ENCODE results near the gene ZKSCAN8. TPM values are rescaled to one million over a fixed set of nuclear protein-coding genes. Genes with fewer than 3 reads are reported as not detected.

Gene ZKSCAN8
- polyA plus RNA-seq, 1 experiment: 5.5 TPM

- no peak overlapping the region for H3K4me3 ChIP-seq (ENCODE audit: low read depth, low read length)
- H3K36me3 ChIP-seq (ENCODE audit: control insufficient read depth, insufficient read depth, low read length): peaks cover 21% of the 10 kb centered on the region
- DNase-seq (ENCODE audit: low read depth): no peak
- ChIA-PET POLR2A (no interaction called here), CTCF (no interaction called here)
- no peak for TF ChIP-seq CTCF (IDR thresholded peaks at IDR 0.05; ENCODE audit: insufficient read depth, low read depth, low read length)
- no peaks in the 10 kb centered on the region for H3K27me3 ChIP-seq (ENCODE audit: control insufficient read depth, insufficient read depth, low read length)
Measured at GRCh38 chr6:28153546-28153945, 11.9 kb downstream of the ZKSCAN8 start.

- no peak for TF ChIP-seq CTCF (IDR thresholded peaks at IDR 0.05; ENCODE audit: insufficient read depth, low read depth, low read length)
- H3K27me3 ChIP-seq (ENCODE audit: control insufficient read depth, insufficient read depth, low read length): no peaks in the 10 kb centered on the region
- no peak for DNase-seq (ENCODE audit: low read depth)
- ChIA-PET CTCF (interaction anchor here (1.0 kb wide), 1 partner anchor 11 kb away, joined by 3 read pairs; no protein-coding TSS in a partner anchor), POLR2A (no interaction called here)
- peaks cover 20% of the 10 kb centered on the region for H3K36me3 ChIP-seq (ENCODE audit: control insufficient read depth, insufficient read depth, low read length)
- H3K4me3 ChIP-seq (ENCODE audit: low read depth, low read length): no peak overlapping the region
Measured at GRCh38 chr6:28154357-28154756, 12.7 kb downstream of the ZKSCAN8 start.

- ChIA-PET POLR2A (no interaction called here), CTCF (interaction anchor here (1.5 kb wide), 1 partner anchor 54 kb away, joined by 3 read pairs; no protein-coding TSS in a partner anchor)
- no peak for DNase-seq (ENCODE audit: low read depth)
Measured at GRCh38 chr6:28158318-28158717, 16.6 kb downstream of the ZKSCAN8 start.

GRCh38 chr6:28159029-28159607 lies 17.4 kb downstream of the ZKSCAN8 start:
- no peak for TF ChIP-seq CTCF (IDR thresholded peaks at IDR 0.05; ENCODE audit: insufficient read depth, low read depth, low read length)
- no peak for DNase-seq (ENCODE audit: low read depth)
- Histone ChIP-seq H3K27me3 (ENCODE audit: control insufficient read depth, insufficient read depth, low read length) (no peaks in the 10 kb centered on the region), H3K4me3 (ENCODE audit: low read depth, low read length) (no peak overlapping the region), H3K36me3 (ENCODE audit: control insufficient read depth, insufficient read depth, low read length) (peaks cover 5% of the 10 kb centered on the region)
- CTCF ChIA-PET: interaction anchor here (0.7 to 1.5 kb wide), 3 partner anchors 54 to 197 kb away, joined by 3 read pairs; no protein-coding TSS in a partner anchor
- POLR2A ChIA-PET: no interaction called here

More at GRCh38 chr6:28158318-28158717, 16.6 kb downstream of the ZKSCAN8 start:
- no peak overlapping the region for H3K4me3 ChIP-seq (ENCODE audit: low read depth, low read length)
- peaks cover 10% of the 10 kb centered on the region for H3K36me3 ChIP-seq (ENCODE audit: control insufficient read depth, insufficient read depth, low read length)
- no peak for TF ChIP-seq CTCF (IDR thresholded peaks at IDR 0.05; ENCODE audit: insufficient read depth, low read depth, low read length)
- H3K27me3 ChIP-seq (ENCODE audit: control insufficient read depth, insufficient read depth, low read length): no peaks in the 10 kb centered on the region

GRCh38 chr6:28160233-28160632 lies 18.6 kb downstream of the ZKSCAN8 start:
- no peak for DNase-seq (ENCODE audit: low read depth)
- ChIA-PET POLR2A (no interaction called here), CTCF (no interaction called here)
- no peaks in the 10 kb centered on the region for H3K36me3 ChIP-seq (ENCODE audit: control insufficient read depth, insufficient read depth, low read length)
- H3K27me3 ChIP-seq (ENCODE audit: control insufficient read depth, insufficient read depth, low read length): no peaks in the 10 kb centered on the region
- no peak for TF ChIP-seq CTCF (IDR thresholded peaks at IDR 0.05; ENCODE audit: insufficient read depth, low read depth, low read length)
- H3K4me3 ChIP-seq (ENCODE audit: low read depth, low read length): no peak overlapping the region

Data from BJ (cell line).